ENCODE measurements around the gene PPARG. TPM values are rescaled to one million over a fixed set of nuclear protein-coding genes. Genes with fewer than 3 reads are reported as not detected.
A peak's percentile ranks its signal among the peaks of the same experiment; 100 is the strongest.
"Not testable (repeated sequence)": the region's sequence is repeated elsewhere in the genome, so short reads cannot be mapped to it uniquely, and the experiment has no call there.

The PPARG gene
- polyA plus RNA-seq, 1 donor: 2.8 TPM

- no peak for DNase-seq (ENCODE audit: low read depth)
Observed at GRCh38 chr3:12379640-12380429, 91.0 kb downstream of the PPARG start.

GRCh38 chr3:12380461-12380860 lies 91.6 kb downstream of the PPARG start:
- no peak for DNase-seq (ENCODE audit: low read depth)

- no peak for DNase-seq (ENCODE audit: low read depth)
Observed at GRCh38 chr3:12381199-12381598, 92.3 kb downstream of the PPARG start.

- no peak for DNase-seq (ENCODE audit: low read depth)
Observed at GRCh38 chr3:12383218-12383617, 94.3 kb downstream of the PPARG start.

GRCh38 chr3:12384451-12385233 lies 95.8 kb downstream of the PPARG start:
- DNase-seq (ENCODE audit: low read depth): no peak

- not testable (repeated sequence) for DNase-seq (ENCODE audit: low read depth)
Observed at GRCh38 chr3:12386514-12387291, 97.8 kb downstream of the PPARG start.

GRCh38 chr3:12388185-12388584 lies 99.3 kb downstream of the PPARG start:
- DNase-seq (ENCODE audit: low read depth): no peak

GRCh38 chr3:12392101-12392878 lies 103.4 kb downstream of the PPARG start:
- no peak for DNase-seq (ENCODE audit: low read depth)

GRCh38 chr3:12393894-12394293 lies 105.0 kb downstream of the PPARG start:
- DNase-seq (ENCODE audit: low read depth): peak; percentile 83

GRCh38 chr3:12394569-12395271 lies 105.8 kb downstream of the PPARG start:
- no peak for DNase-seq (ENCODE audit: low read depth)

GRCh38 chr3:12395349-12396012 lies 106.6 kb downstream of the PPARG start:
- DNase-seq (ENCODE audit: low read depth): no peak

GRCh38 chr3:12396471-12396870 lies 107.6 kb downstream of the PPARG start:
- no peak for DNase-seq (ENCODE audit: low read depth)

- no peak for DNase-seq (ENCODE audit: low read depth)
Observed at GRCh38 chr3:12399226-12399625, 110.4 kb downstream of the PPARG start.

- DNase-seq (ENCODE audit: low read depth): no peak
Observed at GRCh38 chr3:12400616-12401194, 111.8 kb downstream of the PPARG start.

GRCh38 chr3:12401208-12401607 lies 112.3 kb downstream of the PPARG start:
- DNase-seq (ENCODE audit: low read depth): no peak

GRCh38 chr3:12405432-12406272 lies 116.8 kb downstream of the PPARG start:
- DNase-seq (ENCODE audit: low read depth): no peak

GRCh38 chr3:12408984-12409683 lies 120.3 kb downstream of the PPARG start:
- DNase-seq (ENCODE audit: low read depth): no peak
